Type B pancreatic cell (in vitro differentiated cells): ENCODE data around the gene GGA2. TPM values are rescaled to one million over a fixed set of nuclear protein-coding genes. Genes with fewer than 3 reads are reported as not detected.
"Not testable (repeated sequence)": the region's sequence is repeated elsewhere in the genome, so short reads cannot be mapped to it uniquely, and the experiment has no call there.

Source experiments
- DNase-seq: peaks from one replicate; pipeline ENCODE4 v3.0.0; 2021; ENCODE audit warnings: mixed read lengths; ENCODE audit not compliant: unreplicated experiment; ENCODE audit errors: extremely low spot score
- H3K27ac Mint-ChIP-seq: 2 replicates; pipeline ENCODE4 v1.8.0; 2021; ENCODE audit warnings: mild to moderate bottlenecking, mixed read lengths
- H3K27me3 Mint-ChIP-seq: 2 replicates; pipeline ENCODE4 v1.8.0; 2021; ENCODE audit warnings: mixed read lengths
- H3K36me3 Mint-ChIP-seq: 2 replicates; pipeline ENCODE4 v1.8.0; 2021; ENCODE audit warnings: mixed read lengths
- H3K4me1 Mint-ChIP-seq: one replicate; pipeline ENCODE4 v1.8.0; 2021; ENCODE audit warnings: mixed read lengths; ENCODE audit not compliant: unreplicated experiment
- H3K4me3 Mint-ChIP-seq: 2 replicates; pipeline ENCODE4 v1.8.0; 2021; ENCODE audit warnings: mild to moderate bottlenecking, mixed read lengths
- H3K9me3 Mint-ChIP-seq: 2 replicates; pipeline ENCODE4 v1.8.0; 2021; ENCODE audit warnings: mixed read lengths
- total RNA-seq: library from RNA; stranded (reverse); gene quantifications from 2 replicates; pipeline ENCODE4 v1.2.1, GENCODE V29; 2021; ENCODE audit warnings: low replicate concordance
- TF ChIP-seq, protein P1 (sequence below): fragments of 200-600 bp; sonication (generic); conservative IDR thresholded peaks from 2 replicates; pipeline ENCODE4 v1.5.0; 2021; ENCODE audit warnings: antibody characterized with exemption, mild to moderate bottlenecking

GGA2 gene
- total RNA-seq, 1 donor from 2014 or later: 105 TPM

DNA sequence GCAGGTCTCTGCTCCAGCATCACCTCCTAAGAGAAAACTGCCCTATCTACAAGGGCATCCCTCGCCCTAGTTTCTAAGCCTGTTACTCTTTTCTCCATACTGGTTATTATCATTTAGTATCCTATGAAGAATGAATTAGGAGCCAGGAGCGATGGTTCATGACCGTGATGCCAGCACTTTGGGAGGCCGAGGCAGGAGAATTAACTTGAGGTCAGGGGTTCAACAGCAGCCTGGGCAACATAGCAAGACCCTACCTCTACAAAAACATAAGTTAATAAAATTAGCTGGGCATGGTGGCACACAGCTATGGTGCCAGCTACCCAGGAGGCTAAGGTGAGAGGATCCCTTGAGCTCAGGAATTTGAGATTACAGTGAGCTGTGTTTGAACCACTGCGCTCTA, 39.6 kb upstream of the GGA2 start:
- H3K27me3 Mint-ChIP-seq: no peaks in the 10 kb centered on the region
- no peak for DNase-seq
- H3K27ac Mint-ChIP-seq: no peak overlapping the region
- H3K4me1 Mint-ChIP-seq: no peaks in the 10 kb centered on the region
- H3K36me3 Mint-ChIP-seq: peaks cover 8% of the 10 kb centered on the region
- H3K4me3 Mint-ChIP-seq: no peak overlapping the region
- TF ChIP-seq, protein P1, sequence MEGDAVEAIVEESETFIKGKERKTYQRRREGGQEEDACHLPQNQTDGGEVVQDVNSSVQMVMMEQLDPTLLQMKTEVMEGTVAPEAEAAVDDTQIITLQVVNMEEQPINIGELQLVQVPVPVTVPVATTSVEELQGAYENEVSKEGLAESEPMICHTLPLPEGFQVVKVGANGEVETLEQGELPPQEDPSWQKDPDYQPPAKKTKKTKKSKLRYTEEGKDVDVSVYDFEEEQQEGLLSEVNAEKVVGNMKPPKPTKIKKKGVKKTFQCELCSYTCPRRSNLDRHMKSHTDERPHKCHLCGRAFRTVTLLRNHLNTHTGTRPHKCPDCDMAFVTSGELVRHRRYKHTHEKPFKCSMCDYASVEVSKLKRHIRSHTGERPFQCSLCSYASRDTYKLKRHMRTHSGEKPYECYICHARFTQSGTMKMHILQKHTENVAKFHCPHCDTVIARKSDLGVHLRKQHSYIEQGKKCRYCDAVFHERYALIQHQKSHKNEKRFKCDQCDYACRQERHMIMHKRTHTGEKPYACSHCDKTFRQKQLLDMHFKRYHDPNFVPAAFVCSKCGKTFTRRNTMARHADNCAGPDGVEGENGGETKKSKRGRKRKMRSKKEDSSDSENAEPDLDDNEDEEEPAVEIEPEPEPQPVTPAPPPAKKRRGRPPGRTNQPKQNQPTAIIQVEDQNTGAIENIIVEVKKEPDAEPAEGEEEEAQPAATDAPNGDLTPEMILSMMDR: no peak
- no peaks in the 10 kb centered on the region for H3K9me3 Mint-ChIP-seq

GRCh38 chr16:23544436-23544835, 34.1 kb upstream of the GGA2 start:
- no peaks in the 10 kb centered on the region for H3K9me3 Mint-ChIP-seq
- H3K27me3 Mint-ChIP-seq: no peaks in the 10 kb centered on the region
- H3K4me3 Mint-ChIP-seq: no peak overlapping the region
- peaks cover 13% of the 10 kb centered on the region for H3K36me3 Mint-ChIP-seq
- H3K27ac Mint-ChIP-seq: no peak overlapping the region
- no peaks in the 10 kb centered on the region for H3K4me1 Mint-ChIP-seq
- TF ChIP-seq, protein P1: no peak
- DNase-seq: no peak

GRCh38 chr16:23540817-23541178, 30.5 kb upstream of the GGA2 start:
- H3K27me3 Mint-ChIP-seq, DNase-seq, H3K4me1 Mint-ChIP-seq, H3K36me3 Mint-ChIP-seq, H3K9me3 Mint-ChIP-seq, H3K4me3 Mint-ChIP-seq, H3K27ac Mint-ChIP-seq: not testable (repeated sequence)

DNA sequence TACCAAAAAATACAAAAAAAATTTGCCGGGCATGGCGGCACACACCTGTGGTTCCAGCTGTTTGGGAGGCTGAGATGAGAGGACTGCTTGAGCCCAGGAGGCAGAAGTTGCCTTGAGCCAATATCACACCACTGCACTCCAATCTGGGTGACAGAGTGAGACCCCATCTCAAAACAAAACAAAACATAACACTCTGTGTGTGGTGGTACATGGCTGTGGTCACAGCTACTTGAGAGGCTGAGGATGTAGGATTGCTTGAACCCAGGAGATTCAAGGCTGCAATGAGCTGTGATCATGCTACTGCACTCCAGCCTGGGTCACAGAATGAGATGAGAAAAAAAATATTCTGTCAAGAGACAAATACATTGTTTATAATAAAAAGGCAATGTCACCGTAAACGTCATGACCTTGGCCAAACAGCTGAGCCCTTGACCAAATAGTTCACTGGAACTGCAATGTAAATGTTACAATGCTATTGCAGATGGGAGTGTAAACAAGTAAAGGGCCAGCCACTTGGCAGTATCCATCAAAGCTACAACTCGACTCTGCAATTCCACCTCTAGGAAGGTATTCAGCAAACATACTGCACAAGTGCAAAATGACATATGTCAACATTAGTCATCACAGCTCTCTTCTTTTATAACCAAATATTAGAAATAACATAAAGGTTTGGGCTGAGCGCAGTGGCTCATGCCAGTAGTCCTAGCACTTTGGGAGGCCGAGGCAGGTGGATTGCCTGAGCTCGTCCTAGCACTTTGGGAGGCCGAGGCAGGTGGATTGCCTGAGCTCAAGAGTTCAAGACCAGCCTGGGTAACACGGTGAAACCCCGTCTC, 29.9 kb upstream of the GGA2 start:
- H3K27me3 Mint-ChIP-seq: no peaks in the 10 kb centered on the region
- H3K9me3 Mint-ChIP-seq: no peaks in the 10 kb centered on the region
- DNase-seq: no peak
- no peak overlapping the region for H3K27ac Mint-ChIP-seq
- TF ChIP-seq, protein P1: no peak
- no peak overlapping the region for H3K4me3 Mint-ChIP-seq
- no peaks in the 10 kb centered on the region for H3K4me1 Mint-ChIP-seq
- H3K36me3 Mint-ChIP-seq: peaks cover 9% of the 10 kb centered on the region

DNA sequence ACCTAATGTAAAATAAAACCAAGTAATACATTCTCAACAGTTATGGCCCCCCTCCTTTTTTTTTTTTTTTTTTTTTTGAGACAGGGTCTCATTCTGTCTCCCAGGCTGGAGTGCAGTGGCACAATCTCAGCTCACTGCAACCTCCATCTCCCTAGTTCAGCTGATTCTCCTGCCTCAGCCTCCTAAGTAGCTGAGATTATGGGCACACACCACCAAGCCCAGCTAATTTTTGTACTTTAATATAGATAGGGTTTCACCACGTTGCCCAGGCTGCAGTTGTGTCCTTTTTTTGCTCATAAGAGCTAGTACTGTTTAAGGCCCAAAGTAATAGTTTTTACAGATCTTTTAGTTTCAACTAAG, 28.6 kb upstream of the GGA2 start:
- no peaks in the 10 kb centered on the region for H3K27me3 Mint-ChIP-seq
- TF ChIP-seq, protein P1: no peak
- no peak overlapping the region for H3K4me3 Mint-ChIP-seq
- no peaks in the 10 kb centered on the region for H3K9me3 Mint-ChIP-seq
- no peaks in the 10 kb centered on the region for H3K4me1 Mint-ChIP-seq
- H3K27ac Mint-ChIP-seq: no peak overlapping the region
- peaks cover 10% of the 10 kb centered on the region for H3K36me3 Mint-ChIP-seq
- no peak for DNase-seq

DNA sequence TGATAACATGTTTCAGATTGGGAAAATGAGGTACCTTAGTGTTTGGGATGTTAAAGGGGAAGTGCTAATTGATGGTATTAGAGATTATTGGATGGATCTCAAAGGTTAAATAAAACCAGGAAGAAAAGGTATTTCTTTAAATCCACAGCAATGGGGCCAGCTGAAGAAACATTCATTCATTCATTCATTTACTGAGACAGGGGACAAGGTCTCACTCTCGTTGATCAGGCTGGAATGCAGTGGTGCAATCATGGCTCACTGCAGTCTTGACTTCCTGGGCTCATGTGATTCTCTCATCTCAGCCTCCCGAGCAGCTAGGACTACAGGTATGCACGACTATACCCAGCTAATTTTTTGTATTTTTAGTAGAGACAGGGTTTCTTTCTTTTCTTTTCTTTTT, 27.1 kb upstream of the GGA2 start:
- Mint-ChIP-seq H3K4me3 (no peak overlapping the region), H3K9me3 (no peaks in the 10 kb centered on the region), H3K27me3 (no peaks in the 10 kb centered on the region), H3K4me1 (no peaks in the 10 kb centered on the region), H3K27ac (no peak overlapping the region), H3K36me3 (peaks cover 8% of the 10 kb centered on the region)
- DNase-seq: no peak
- TF ChIP-seq, protein P1: no peak
